ENCODE data around the gene FGFR4.

FGFR4 gene

GRCh38 chr5:177085985-177086653, 596 bp upstream of the FGFR4 start:
- DNase-seq, result no peak

GRCh38 chr5:177087398-177088005, 787 bp downstream of the FGFR4 start:
- no peak for DNase-seq

DNA sequence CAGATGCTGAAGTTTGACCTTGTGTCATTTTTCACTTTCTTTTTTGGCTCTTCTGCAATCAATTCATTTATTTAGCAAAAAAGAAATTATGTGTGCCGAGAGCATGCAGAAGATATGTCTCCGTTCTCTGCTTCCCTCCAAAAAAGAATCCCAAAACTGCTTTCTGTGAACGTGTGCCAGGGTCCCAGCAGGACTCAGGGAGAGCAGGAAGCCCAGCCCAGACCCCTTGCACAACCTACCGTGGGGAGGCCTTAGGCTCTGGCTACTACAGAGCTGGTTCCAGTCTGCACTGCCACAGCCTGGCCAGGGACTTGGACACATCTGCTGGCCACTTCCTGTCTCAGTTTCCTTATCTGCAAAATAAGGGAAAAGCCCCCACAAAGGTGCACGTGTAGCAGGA, 2.4 kb downstream of the FGFR4 start:
- no peak for DNase-seq

- DNase-seq, result no peak
These were observed 3.3 kb downstream of the FGFR4 start for GRCh38 chr5:177089825-177090641.

GRCh38 chr5:177090813-177091212, 4.1 kb downstream of the FGFR4 start:
- no peak for DNase-seq

DNA sequence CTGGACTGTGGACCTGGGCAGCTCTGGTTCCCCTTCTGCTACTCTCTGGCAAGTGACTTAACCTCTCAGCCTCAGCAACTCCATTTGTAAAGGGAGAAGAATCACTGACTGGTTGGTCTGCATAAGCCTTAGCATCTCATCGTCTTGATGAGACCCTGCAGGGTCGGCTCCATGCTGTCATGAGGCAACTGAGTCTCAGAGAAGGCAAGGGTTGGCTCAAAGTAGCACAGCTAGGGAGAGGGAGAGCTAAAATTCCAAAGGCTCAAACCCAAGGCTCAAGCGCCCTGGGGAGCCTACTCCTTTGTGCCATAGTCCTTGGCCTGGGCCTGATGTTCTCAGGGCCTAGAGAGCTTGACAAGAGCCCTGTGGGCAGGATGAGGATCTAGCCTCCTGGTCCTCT, 4.5 kb downstream of the FGFR4 start:
- DNase-seq, result no peak

DNA sequence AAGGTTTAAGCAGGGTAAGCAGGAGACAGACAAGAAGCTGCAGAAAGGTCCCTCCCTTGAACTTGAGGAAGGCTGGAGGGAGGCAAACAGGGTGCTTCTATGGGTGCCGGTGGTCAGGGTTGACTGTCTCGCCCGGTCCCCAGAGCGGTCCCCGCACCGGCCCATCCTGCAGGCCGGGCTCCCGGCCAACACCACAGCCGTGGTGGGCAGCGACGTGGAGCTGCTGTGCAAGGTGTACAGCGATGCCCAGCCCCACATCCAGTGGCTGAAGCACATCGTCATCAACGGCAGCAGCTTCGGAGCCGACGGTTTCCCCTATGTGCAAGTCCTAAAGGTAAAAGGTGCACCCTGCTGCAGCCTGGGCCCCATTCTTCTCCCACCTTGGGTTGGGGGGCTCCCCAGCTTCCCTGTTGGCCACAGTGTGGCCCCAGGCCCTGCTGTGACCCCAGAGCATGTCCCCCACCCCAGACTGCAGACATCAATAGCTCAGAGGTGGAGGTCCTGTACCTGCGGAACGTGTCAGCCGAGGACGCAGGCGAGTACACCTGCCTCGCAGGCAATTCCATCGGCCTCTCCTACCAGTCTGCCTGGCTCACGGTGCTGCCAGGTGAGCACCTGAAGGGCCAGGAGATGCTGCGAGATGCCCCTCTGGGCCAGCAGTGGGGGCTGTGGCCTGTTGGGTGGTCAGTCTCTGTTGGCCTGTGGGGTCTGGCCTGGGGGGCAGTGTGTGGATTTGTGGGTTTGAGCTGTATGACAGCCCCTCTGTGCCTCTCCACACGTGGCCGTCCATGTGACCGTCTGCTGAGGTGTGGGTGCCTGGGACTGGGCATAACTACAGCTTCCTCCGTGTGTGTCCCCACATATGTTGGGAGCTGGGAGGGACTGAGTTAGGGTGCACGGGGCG, 5.7 kb downstream of the FGFR4 start:
- DNase-seq, result no peak

GRCh38 chr5:177093082-177093712, 6.5 kb downstream of the FGFR4 start:
- DNase-seq, result no peak

DNA sequence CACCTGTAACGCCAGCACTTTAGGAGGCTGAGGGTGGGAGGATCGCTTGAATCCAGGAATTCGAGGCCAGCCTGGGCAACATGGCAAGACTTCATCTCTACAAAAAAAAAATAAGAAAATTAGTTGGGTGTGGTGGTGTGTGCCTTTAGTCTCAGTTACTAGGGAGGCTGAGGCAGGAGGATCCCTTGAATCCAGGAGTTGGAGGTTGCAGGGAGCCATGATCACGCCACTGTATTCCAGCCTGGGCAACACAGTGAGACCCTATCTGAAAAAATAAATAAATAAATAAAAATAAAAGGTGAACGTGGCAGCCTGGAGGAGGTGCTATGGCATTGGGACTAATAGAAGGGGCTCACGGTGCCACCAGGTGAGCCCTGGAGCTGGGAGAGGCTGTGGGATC, 7.1 kb downstream of the FGFR4 start:
- no peak for DNase-seq

DNA sequence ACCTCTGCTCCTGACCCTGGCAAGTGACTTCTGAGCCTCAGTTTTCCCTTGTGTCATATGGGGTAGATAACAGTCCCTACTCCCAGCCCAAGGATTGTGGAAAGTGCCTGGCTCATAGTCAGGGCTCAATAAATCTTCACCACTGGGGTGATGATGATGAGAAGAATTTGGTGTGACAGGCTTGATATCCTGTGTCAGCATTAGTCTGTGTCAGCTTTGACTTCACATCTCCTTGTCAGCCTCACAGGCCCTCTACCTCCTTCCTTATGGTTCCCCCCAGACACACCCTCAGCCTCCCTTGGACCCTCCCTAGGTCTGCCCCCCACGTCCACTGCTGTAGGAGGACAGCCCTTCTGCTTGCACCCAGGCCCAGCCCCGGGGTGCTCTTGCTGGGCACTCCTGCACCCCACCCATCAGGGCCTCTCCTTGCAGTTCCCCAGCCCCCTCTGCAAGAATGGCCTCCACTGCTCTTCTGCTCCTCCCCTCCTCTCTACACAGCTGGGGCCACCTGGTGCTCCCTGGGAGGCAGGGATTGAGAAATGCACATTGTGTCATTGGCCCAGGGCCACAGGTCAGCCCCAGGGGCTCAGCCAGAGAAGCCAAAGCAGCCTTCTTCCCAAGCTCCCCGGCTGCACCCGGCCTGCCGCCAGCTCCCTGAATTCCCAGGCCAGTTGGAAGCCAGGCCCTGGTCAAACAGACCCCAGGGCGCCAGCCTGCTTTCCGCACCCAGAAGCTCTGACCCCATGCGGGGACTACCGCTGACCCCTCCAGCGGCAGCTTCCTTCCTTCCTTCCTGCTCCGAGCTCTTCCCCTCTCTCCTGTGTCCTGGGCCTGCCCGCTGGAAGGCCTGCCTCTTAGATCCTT, 7.7 kb downstream of the FGFR4 start:
- no peak for DNase-seq

DNA sequence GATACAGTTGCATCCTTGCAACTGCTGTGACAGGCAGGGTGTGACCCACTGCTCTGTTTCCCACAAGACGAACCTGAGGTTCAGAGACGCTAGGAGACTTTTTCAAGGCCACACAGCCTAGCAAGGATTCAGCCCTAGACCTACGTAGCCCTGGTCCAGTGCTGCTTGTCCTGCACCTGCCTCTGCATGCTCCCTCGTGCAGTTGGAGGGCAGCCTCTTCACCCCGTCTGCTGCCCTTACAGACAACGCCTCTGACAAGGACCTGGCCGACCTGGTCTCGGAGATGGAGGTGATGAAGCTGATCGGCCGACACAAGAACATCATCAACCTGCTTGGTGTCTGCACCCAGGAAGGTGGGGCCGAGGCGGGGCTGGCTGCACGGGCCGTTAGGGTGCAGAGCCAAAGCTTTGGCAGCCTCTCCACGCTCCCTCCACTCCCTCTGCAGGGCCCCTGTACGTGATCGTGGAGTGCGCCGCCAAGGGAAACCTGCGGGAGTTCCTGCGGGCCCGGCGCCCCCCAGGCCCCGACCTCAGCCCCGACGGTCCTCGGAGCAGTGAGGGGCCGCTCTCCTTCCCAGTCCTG, 8.5 kb downstream of the FGFR4 start:
- DNase-seq, result no peak

DNA sequence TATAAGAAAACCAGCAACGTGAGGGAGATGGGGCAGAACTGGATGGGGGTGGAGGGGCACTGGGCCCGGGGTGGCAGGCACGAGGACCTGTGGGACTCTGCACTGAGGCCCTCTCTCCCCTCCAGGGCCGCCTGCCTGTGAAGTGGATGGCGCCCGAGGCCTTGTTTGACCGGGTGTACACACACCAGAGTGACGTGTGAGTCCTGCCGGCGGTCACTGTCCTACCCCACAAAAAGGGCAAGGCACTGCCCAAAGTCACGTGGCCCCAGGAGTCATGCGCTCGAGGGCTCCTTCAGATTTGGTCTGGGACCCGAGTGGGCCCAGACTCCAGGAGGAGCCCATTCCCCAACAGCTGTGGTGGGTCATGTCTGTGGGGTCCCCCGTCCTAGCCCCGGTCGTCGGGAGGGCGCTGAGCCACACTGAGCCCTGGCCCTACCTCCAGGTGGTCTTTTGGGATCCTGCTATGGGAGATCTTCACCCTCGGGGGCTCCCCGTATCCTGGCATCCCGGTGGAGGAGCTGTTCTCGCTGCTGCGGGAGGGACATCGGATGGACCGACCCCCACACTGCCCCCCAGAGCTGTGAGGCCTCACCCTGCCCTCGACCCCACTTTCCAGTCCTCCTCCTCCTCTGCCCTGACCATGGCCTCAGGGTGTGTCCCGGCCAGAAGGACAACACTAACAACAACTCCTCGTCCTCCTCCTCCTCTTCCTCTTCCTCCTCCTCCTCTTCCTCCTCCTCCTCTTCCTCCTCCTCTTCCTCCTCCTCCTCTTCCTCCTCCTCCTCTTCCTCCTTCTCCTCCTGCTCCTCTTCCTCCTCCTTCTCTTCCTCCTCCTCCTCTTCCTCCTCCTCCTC, 9.7 kb downstream of the FGFR4 start:
- no peak for DNase-seq

- DNase-seq, result no peak
These were observed 10.6 kb downstream of the FGFR4 start for GRCh38 chr5:177097016-177097985.

DNA sequence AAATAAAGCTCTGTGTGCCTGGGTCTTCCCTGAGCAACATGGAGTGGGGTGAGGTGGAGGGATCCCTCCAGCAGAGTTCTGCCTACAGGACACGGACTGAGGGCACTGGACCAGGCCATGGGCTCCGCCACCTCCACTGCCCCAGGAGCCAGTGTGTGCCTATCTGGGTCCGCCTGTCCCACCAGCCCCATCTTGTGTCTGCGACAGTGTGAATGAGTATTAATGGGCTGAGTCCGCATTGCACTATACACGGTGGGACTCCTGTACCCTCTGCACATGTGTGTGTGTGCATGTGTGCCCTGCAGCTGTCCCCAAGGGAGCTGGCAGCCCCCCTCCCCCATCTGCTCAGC, 11.4 kb downstream of the FGFR4 start:
- no peak for DNase-seq

- DNase-seq, result no peak
These were observed 11.9 kb downstream of the FGFR4 start for GRCh38 chr5:177098470-177099141.

DNA sequence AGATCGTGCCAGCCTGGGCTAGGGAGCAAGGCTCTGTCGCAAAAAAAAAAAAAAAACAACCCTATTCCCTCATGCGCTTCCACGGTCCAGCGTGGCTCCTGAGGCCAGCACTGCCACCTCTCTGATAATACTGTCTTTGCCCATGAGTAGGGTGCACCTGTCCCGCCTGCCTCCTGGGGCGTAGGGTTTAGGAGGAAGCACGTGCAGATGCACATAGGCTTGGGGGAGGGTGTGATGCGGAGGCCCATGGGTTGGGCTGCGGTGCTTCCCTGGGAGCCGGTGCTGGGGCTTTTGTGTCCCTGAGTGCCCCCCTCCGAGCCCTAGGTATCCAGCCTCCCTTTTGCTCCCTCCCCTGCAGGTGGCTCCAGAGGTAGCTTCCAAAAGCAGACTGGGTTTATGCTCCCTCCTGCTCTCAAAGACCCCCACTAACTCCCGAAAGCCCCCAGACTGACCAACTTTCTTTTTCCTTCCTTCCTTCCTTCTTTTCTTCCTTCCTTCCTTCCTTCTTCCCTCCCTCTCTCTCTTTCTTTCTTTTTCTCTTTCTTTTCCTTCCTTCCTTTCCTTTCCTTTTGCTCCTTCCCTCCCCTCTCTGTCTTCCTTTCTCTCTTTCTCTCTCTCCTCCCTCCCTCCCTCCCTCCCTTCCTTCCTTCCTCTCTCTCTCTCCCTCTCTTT, 12.8 kb downstream of the FGFR4 start:
- DNase-seq, result no peak

GRCh38 chr5:177100714-177101121, 14.0 kb downstream of the FGFR4 start:
- DNase-seq, result no peak

All from activated effector memory CD4-positive, alpha-beta T cell treated with anti-CD3 and anti-CD28 coated beads, Interleukin-2, amount 50 U/mL, for 16 hours (primary cell).